T47D (cell line): ENCODE results near the gene RNPEPL1.

Source experiments
- DNase-seq, 2 experiments: peaks; one replicate each; pipeline versions ENCODE4 v3.0.0 to v3.0.0-alpha.2; 2011 to 2012; ENCODE audit warnings: low read depth in 1 of 2, low spot score in 1 of 2
- JUND ChIP-seq: IDR thresholded peaks from 2 replicates; pipeline ENCODE4 v1.6.1; 2012; ENCODE audit warnings: low read depth
- in situ Hi-C: cut with HindIII; loops from 2 replicates; pipeline ENCODE4 v1.10.0; 2016; ENCODE audit warnings: low sequenced_read_pairs, low pct_unique_long_range_greater_than_20kb

The RNPEPL1 gene

DNA sequence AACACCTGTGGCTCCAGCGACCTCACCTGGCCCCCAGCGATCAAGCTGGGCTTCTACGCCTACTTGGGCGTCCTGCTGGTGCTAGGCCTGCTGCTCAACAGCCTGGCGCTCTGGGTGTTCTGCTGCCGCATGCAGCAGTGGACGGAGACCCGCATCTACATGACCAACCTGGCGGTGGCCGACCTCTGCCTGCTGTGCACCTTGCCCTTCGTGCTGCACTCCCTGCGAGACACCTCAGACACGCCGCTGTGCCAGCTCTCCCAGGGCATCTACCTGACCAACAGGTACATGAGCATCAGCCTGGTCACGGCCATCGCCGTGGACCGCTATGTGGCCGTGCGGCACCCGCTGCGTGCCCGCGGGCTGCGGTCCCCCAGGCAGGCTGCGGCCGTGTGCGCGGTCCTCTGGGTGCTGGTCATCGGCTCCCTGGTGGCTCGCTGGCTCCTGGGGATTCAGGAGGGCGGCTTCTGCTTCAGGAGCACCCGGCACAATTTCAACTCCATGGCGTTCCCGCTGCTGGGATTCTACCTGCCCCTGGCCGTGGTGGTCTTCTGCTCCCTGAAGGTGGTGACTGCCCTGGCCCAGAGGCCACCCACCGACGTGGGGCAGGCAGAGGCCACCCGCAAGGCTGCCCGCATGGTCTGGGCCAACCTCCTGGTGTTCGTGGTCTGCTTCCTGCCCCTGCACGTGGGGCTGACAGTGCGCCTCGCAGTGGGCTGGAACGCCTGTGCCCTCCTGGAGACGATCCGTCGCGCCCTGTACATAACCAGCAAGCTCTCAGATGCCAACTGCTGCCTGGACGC, 61.9 kb downstream of the RNPEPL1 start:
- DNase-seq = no peak
- no peak for TF ChIP-seq JUND
- in situ Hi-C loops = no loop called here
